Measurements from ENCODE around the gene ZBTB3.

ZBTB3 gene

DNA sequence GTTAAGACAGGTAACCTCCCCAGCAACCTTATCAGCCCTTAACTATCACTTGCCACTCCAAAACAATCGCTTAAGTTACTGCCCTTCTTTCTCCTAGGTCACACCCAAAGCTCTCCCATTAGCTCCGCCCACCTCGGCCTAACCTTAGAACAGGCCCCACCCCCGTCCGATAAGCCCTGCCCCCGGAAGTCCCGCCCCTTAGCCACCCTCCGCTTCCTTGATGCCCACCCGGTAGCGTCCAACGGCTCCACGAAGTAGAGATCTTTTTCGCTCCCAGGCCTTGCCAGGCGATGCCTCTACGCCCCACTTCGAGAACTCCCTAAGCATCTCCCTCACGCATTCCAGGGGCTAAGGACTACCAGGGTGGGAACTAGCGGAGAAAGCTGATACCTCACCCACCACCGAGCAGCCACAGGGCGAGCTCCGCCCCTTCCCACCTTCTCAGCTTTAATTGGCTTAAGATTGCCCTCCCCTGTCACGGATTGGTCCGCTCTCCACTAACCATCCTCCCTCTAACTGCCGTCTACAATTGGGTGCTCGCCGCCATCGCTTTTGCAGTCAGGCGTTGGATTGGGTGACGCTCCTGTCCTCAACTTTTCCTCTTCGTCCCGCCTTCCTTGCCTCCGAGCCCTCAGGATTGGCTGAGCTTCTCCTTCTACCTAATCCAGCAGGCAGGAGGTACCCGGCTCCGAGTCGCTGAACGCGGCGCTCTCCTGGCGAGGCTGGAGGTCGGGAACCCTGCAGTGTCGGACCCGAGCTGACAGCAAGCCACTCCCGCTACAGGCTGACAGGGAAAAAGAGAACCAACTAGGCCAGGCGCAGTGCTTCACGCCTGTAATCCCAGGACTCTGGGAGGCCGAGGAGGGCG is at the start of gene ZBTB3:
Gene ZBTB3 (minus strand): TSS at position 425 of the 868 bp plus-strand sequence. CDS start 496 bp downstream, outside the sequence.
- DNase-seq (ENCODE audit: low read depth), result peak; percentile 97
- H3K4me3 ChIP-seq (ENCODE audit: low read depth, low read length), result peak within 1 kb of the TSS; percentile 67

DNA sequence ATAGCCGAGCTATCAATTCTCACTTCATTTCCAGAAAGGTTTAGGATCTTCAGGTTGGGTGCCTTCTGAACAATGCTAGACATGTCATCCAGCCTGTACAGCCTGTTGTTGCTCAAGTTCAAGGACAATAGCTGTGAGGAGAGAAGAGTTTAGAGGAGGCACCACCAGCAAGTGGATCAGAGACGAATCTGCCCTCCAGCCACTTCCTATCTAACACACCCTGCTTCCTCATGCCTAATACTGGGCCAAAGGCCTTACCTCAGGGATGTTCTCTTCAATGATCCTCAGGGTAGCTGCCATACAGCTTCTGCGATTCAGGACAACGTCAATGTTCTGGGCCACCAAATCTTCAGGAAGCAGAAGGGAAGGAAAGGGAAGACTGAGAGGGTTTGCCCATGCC is 47.1 kb upstream of the ZBTB3 start:
- no peak for DNase-seq (ENCODE audit: low read depth)
- H3K4me3 ChIP-seq (ENCODE audit: low read depth, low read length), result no peak overlapping the region

DNA sequence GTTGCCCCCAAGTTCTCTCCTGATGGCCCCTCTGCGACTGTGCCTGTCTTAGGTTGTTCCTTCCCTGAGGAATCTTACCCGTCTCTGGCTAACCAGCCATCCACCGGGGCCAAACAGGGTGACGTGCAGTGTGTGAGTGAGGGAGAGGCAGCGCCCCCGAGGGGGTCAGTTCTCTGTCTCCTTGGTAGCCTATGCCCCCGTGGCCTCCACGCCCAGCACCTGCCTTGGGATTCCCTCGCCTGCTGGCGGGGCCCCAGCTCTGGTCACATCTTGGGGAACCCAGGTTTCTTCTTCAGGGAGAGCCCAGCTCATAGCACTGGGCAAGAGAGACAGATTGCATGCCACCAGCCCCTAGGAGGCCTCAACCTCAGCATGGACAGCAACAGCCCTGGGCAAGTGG is 45.5 kb upstream of the ZBTB3 start:
- no peak overlapping the region for H3K4me3 ChIP-seq (ENCODE audit: low read depth, low read length)
- no peak for DNase-seq (ENCODE audit: low read depth)

DNA sequence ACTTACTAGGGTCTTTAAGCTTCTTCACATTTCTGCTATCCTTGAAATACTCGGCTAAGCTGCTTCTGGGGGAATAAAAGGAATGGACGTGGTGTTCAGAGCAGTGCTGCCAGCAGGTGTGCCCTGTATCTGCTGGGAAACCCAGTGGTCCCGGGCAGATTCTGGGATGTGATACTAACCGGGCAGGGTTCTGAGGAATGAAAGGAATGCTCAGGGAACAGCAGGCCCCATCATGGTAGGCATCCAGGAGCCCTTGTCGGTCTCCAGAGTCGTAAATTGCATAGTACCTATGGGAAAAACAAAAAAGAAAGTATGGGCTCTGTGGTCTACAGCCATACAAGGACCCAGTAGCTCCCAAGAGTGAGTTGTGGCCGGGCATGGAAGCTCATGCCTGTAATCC is 42.3 kb upstream of the ZBTB3 start:
- no peak overlapping the region for H3K4me3 ChIP-seq (ENCODE audit: low read depth, low read length)
- no peak for DNase-seq (ENCODE audit: low read depth)

DNA sequence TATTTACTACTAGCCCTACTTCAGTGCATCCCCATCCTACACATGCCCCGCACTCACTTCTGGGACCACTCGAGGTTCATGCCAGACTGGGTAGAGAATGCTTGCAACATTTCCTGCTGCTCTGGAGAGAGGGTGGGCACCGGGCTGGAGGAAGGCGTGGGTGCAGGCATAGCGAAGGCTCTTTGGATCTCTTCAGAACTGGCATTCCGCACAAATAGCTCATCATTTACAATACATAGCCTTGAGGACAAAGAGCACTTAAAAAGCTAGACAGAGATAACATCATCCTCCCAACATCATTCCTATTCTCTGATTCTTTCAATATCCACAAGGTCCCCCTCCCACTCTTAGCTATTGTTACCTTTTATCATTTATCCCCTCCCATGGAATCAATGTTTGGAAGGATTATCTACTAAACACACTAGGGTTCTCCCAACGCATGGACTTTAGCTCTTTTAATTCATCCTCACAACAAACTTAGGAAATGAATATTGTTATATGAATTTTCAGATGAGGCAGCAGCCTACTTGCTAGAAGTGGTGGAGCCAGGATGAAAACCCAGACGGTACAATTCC is 40.3 kb upstream of the ZBTB3 start:
- no peak overlapping the region for H3K4me3 ChIP-seq (ENCODE audit: low read depth, low read length)
- DNase-seq (ENCODE audit: low read depth), result no peak

DNA sequence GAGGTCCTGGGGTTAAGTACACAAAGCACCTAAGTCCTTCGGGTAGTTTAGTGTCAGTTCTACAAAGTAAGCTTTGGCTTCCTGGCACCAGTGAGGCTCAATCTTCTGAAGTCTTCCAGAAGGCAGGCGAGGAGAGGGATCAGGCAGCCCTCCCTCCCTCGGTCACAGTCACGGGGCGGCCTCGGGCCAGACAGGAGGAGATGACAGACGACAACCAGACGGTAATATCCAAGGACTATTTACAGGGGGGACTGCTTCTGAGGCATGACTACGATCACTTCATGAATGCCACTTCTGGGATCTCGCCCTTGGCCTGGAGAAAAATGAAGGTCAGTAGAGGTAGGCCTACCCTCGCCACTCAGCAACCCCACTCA is 38.2 kb upstream of the ZBTB3 start:
- H3K4me3 ChIP-seq (ENCODE audit: low read depth, low read length), result peak overlapping the region; percentile 77
- no peak for DNase-seq (ENCODE audit: low read depth)

DNA sequence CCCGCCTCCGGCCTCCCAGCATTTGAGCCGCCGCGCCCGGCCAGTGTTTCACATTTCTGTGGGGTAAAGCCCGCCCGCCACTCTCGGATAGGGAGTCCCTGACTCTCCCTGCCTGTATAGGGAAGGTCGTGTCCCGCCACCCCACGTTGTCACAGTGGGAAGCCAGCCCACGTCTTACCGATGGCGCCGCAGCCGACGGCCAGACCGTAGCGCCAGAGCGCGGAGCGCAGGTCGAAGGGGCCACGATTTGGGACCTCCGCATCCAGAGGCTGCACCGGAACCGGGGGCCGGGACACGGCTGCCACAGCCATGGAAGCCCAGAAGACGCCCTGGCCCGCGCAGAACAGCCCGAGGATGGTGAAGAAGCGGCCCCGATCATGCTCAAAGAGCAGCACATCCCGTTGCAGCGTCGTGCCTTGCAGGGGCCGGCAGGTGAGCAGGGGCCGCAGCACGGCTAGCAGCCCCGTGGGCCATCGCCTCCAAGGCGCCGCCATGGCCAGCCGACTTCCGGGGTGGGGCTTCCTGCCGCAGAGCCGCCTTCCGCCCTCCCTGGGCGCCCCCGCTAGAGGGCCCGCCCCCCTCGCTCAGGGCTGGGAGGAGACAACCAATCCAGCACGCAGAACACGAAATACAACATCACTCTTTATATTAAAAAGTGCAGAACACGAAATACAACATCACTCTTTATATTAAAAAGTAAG is 37.7 kb upstream of the ZBTB3 start, which contains the start of gene TMEM223:
Gene TMEM223 (minus strand): TSS at position 506 of the 701 bp plus-strand sequence. CDS start 12 bp downstream, at position 494.
- no peak for DNase-seq (ENCODE audit: low read depth)
- H3K4me3 ChIP-seq (ENCODE audit: low read depth, low read length), result peak within 1 kb of the TSS; percentile 77

DNA sequence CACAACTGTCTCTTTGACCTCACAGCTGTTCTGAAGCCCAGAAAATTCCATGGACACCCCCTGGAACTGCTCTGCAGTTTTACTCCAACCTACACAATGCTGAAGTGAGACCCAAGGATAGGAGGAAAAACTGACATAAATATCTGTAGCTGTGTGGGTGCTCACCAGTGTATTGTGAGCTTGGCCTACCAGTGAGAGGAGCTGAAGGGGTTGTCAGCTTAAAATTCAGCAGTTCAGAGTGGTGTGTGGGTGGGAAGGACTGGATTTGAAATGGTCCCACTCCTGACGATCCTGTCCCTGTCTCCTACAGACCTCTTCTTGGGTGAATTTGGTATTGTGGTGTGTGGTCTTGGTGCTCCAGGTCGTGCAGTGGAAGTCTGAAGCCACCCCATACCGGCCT is 35.6 kb upstream of the ZBTB3 start:
- DNase-seq (ENCODE audit: low read depth), result no peak
- H3K4me3 ChIP-seq (ENCODE audit: low read depth, low read length), result no peak overlapping the region

DNA sequence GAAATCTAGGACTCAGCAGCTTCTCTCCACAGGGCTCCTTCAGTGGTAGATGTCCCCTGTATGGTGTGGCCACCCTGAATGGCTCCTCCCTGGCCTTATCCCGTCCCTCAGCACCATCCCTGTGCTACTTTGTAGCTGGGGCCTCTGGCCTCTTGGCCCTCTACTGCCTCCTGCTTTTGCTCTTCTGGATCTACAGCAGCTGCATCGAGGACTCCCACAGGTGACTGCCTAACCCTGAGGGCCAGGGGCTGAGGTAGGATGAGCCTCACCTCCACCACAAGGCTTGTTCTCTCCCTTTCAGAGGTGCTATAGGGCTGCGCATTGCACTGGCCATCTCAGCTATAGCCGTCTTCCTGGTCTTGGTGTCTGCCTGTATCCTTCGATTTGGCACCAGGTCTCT is 35.0 kb upstream of the ZBTB3 start:
- no peak overlapping the region for H3K4me3 ChIP-seq (ENCODE audit: low read depth, low read length)
- DNase-seq (ENCODE audit: low read depth), result no peak

DNA sequence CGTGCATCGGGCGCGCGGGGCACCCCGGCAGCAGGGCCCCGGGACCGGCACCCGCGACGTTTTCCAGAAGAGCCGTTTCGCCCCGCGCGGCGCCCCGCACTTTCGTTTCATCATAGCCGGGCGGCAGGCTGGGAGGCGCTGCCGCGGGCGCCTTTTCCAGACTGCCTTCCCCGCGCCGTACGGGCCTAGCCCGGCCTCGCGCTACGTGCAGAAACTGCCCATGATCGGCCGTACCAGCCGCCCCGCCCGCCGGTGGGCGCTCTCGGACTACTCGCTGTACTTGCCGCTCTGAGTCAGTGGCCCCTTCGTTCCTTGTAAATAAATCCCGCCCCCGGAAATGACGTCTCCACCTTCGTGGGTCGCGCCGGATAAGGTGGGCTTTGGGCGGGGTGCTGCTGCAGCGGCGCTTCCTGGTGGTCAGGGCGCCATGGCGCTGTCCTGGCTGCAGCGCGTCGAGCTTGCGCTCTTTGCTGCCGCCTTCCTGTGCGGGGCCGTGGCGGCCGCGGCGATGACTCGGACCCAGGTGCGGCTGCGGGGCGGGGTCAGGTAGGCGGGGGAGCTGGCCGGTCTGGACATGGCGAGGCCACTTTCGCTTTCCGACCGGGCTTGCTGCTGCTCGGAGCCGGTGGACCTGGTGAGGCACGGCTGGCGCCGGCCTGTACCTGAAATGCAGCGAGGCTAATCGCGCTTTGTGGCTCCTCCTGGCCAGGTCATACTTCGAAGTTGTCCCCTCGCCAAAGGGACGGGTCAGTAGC is 33.2 kb upstream of the ZBTB3 start, which contains the start of gene TMEM179B:
Gene TMEM179B (plus strand): TSS at position 398 of the 755 bp plus-strand sequence. CDS start 30 bp downstream, at position 428.
- peak; percentile 89 for DNase-seq (ENCODE audit: low read depth)
- H3K4me3 ChIP-seq (ENCODE audit: low read depth, low read length), result peak within 1 kb of the TSS; percentile 94

DNA sequence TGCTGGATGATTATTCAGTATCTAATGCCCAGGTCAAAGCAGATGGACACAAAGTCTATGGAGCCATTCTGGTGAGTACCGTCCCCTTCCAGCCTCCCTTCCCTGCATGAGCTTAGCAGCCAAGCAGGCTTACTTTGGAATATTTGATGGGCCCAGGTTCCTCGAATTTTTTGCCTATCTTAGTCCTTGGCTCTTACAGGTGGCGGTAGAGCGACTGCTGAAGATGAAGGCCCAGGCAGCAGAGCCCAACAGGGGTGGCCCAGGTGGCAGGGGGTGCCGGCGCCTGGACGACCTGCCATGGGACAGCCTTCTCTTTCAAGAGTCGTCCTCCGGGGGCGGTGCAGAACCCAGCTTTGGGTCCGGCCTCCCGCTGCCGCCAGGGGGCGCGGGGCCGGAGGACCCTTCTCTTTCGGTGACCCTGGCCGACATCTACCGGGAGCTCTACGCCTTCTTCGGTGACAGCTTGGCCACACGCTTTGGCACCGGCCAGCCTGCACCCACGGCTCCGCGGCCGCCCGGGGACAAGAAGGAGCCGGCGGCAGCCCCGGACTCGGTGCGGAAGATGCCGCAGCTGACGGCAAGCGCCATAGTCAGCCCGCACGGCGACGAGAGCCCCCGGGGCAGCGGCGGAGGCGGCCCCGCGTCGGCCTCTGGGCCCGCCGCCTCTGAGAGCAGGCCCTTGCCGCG is 32.5 kb upstream of the ZBTB3 start:
- H3K4me3 ChIP-seq (ENCODE audit: low read depth, low read length), result peak overlapping the region; percentile 94
- DNase-seq (ENCODE audit: low read depth), result no peak

DNA sequence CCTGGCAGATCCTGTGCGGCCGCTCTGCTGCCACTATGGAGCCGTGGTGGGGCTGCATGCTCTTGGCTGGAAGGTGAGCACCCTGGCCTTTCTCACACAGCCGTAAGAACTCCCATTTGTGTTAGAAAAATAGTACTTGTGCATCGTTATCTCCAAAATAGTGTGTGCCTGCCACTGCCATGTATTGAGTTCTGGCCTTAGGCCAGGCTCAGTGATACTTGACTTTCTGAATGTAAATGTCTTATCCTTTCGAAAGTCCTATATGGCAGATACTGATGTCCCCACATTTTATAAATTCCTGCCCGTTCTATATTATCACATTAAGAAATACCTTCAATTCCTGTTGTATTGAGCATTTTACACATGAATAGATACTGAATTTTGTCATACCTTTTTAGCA is 28.8 kb upstream of the ZBTB3 start:
- no peak overlapping the region for H3K4me3 ChIP-seq (ENCODE audit: low read depth, low read length)
- DNase-seq (ENCODE audit: low read depth), result no peak

DNA sequence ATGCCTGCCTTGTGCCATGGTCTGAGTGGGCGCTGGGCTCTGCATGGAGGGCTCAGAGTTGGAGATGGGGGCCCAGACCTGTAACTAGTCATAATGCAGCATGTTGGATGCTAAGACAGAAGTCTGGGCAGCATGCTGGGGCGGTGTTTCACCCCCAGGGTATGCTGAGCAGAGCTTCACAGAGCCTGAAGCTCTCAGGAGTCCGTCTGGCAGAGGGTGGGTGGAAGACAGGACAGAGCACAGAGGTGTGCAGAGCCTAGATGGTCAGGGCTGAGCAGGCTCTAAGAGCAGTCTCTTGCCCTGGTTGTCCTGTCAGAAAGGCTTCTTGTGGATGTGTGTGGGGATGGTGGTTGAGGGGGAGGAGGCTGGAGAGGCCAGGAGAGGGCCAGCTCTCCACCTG is 24.5 kb upstream of the ZBTB3 start:
- DNase-seq (ENCODE audit: low read depth), result no peak
- H3K4me3 ChIP-seq (ENCODE audit: low read depth, low read length), result no peak overlapping the region

DNA sequence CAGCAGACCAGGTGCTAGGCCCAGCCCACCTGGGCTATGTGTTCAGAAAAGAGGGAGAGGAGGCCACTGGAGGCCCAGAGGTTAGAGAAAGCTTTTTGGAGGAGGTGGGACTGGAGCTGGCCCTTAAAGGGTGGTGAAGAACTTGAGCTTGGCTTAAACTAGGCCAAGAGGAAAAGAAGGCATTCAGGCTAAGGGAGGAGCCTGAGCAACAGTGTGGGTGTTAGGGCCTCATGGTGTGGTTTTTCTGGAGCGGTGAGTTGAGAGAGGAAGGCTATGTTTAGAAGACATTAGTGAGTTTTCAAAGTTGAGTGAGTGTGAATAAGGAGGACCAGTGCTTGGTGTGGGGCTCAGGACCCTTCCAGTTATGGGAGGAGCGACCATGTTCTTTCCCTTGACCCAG is 23.4 kb upstream of the ZBTB3 start:
- DNase-seq (ENCODE audit: low read depth), result no peak
- H3K4me3 ChIP-seq (ENCODE audit: low read depth, low read length), result no peak overlapping the region

DNA sequence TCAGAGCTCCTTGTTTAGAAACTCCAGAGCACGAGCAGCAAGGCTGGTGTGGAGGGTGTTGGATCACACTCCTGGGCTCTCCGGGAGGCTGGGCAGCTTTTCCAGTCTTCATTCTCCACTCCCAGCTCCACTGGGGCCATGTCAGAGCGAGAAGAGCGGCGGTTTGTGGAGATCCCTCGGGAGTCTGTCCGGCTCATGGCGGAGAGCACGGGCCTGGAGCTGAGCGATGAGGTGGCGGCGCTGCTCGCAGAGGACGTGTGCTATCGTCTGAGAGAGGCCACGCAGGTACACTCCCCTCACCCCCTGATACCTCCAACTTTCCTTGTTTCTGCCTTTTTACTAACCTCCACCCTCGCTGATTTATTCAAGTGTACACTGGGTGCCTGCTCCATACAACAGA is 21.7 kb upstream of the ZBTB3 start:
- DNase-seq (ENCODE audit: low read depth), result no peak
- H3K4me3 ChIP-seq (ENCODE audit: low read depth, low read length), result no peak overlapping the region

DNA sequence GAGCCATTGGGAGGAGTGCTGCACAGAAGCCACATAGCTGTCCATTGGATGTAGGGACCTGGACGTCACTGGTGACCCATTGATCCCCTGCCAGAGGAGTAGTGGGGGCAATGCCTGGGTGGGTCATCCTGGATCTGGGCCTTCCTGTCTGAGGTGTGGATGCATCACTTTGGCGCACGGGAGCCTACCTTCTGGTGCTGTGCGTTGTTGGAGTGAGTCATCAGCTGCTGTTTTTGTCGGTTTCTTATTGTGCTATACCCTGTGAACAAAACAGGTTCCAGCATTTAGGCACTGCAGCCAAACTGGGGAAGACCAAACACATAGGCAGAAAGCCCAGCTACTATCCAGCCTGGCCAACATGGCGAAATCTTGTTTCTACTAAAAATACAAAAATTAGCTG is 20.4 kb upstream of the ZBTB3 start:
- no peak overlapping the region for H3K4me3 ChIP-seq (ENCODE audit: low read depth, low read length)
- DNase-seq (ENCODE audit: low read depth), result no peak

DNA sequence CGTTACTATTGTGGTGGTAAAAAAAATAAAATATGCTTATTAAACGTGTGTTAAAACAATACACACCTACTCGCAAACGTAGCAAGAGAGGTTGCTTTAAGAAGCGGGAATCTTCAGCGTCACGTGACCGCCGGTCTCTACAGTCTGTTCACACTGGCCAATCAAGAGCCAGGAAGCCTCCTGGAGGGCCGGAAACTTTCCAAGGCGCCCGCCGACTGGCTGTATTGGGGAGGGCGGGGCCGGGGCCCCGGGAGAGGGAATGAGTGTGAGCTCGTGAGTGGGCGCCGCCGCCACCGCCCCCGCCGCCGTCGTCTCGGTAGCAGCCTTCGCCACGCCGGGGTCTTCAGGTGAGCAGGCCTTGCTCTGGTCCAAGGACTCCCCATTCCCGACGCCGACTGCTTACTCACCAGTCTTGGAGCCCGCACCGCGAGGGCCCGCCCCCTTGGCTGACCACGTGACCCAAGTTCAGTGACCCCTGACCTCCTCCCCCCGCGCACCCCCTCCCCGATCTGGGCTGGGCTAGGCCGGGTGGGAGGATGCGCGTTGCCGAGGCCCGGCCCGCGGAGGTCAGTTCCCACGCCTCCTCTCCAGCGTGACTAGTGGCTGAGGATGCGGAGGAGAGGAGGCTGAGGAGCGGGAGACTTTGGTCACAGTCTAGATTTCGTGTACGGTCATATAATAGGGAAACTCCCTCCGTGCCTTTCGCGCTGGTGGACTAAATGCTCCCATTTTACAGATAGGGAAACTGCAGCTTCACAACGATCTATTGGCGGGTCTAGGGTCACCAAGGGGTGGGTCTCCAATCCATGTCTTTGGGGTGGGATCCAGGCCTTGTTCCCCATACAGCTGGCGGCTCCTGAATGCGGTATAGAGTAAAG is 17.4 kb upstream of the ZBTB3 start, which contains the start of gene TAF6L:
Gene TAF6L (plus strand): TSS at position 253 of the 878 bp plus-strand sequence. CDS start 4,388 bp downstream, outside the sequence.
- H3K4me3 ChIP-seq (ENCODE audit: low read depth, low read length), result peak within 1 kb of the TSS; percentile 68
- DNase-seq (ENCODE audit: low read depth), result peak; percentile 83

DNA sequence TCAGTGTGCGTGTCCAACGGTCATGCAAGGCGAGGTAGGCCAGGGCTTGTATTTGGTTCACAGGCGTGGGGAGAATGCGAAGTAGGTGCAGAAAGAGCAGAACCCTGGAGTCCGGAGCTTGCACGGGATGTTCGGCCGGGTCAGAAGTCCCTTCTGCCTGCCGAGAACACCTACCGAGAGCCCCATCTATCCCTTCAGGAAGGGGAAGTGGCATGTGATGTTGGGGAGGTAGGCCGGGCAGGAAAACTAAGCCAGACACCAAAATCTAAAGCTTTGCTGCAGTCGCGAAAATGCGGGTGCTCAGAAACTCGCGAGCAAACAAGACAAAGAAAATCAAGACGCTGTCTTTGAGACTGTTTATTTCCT is 16.8 kb upstream of the ZBTB3 start:
- peak overlapping the region; percentile 68 for H3K4me3 ChIP-seq (ENCODE audit: low read depth, low read length)
- DNase-seq (ENCODE audit: low read depth), result no peak

Data from skeletal muscle cell (primary cell).